ENCODE results near the gene ASL. TPM values are rescaled to one million over a fixed set of nuclear protein-coding genes. Genes with fewer than 3 reads are reported as not detected.

The ASL gene
- total and polyA plus RNA-seq, 12 donors = 12.0 to 32.1 (median 25.3) TPM

- intact Hi-C loops (cut with DNase I) = no loop called here
- no peak overlapping the region for H3K4me3 ChIP-seq
- WGBS, 4 donors = 79 to 95% (median 81%) methylated on average over 4 to 6 of the region's 6 CpGs
- H3K9me3 ChIP-seq (replicated peaks in 1 of 3) = no peaks in the 10 kb centered on the region
- no peaks in the 10 kb centered on the region for H3K36me3 ChIP-seq (replicated peaks in 1 of 2)
- DNase-seq = no peak
- no peaks in the 10 kb centered on the region for H3K27me3 ChIP-seq
- TF ChIP-seq CTCF (IDR thresholded peaks at IDR 0.05) = no peak
- TF ChIP-seq POLR2A (IDR thresholded peaks at IDR 0.05) = no peak
- H3K4me1 ChIP-seq (replicated peaks in 1 of 2) = no peaks in the 10 kb centered on the region
- H3K27ac ChIP-seq = no peak overlapping the region
Observed at GRCh38 chr7:66054063-66054462, 21.6 kb upstream of the ASL start.

GRCh38 chr7:66055321-66055956 is 20.2 kb upstream of the ASL start:
- no peaks in the 10 kb centered on the region for H3K27me3 ChIP-seq
- WGBS, 4 donors = 81 to 86% (median 82%) methylated on average over 9 of the region's 9 CpGs
- intact Hi-C loops (cut with DNase I) = no loop called here
- no peaks in the 10 kb centered on the region for H3K36me3 ChIP-seq (replicated peaks in 1 of 2)
- H3K4me3 ChIP-seq = no peak overlapping the region
- DNase-seq = peak in 2 of 7 donors; percentile 16 to 39
- TF ChIP-seq CTCF (IDR thresholded peaks at IDR 0.05) = no peak
- H3K27ac ChIP-seq = no peak overlapping the region
- no peaks in the 10 kb centered on the region for H3K9me3 ChIP-seq (replicated peaks in 1 of 3)
- H3K4me1 ChIP-seq (replicated peaks in 1 of 2) = no peaks in the 10 kb centered on the region

GRCh38 chr7:66060796-66061195 is 14.8 kb upstream of the ASL start:
- Histone ChIP-seq H3K4me1 (replicated peaks in 1 of 2) (no peaks in the 10 kb centered on the region), H3K36me3 (replicated peaks in 1 of 2) (no peaks in the 10 kb centered on the region), H3K27me3 (no peaks in the 10 kb centered on the region), H3K9me3 (replicated peaks in 1 of 3) (no peaks in the 10 kb centered on the region), H3K4me3 (no peak overlapping the region), H3K27ac (no peak overlapping the region)
- TF ChIP-seq POLR2A (IDR thresholded peaks at IDR 0.05) = no peak
- TF ChIP-seq CTCF (IDR thresholded peaks at IDR 0.05) = no peak
- no peak for DNase-seq
- WGBS, 4 donors = 83 to 97% (median 93%) methylated on average over 1 of the region's 1 CpG
- intact Hi-C loops (cut with DNase I) = no loop called here

GRCh38 chr7:66069732-66070131 is 5.9 kb upstream of the ASL start:
- Histone ChIP-seq H3K4me1 (replicated peaks in 1 of 2) (no peaks in the 10 kb centered on the region), H3K4me3 (no peak overlapping the region), H3K9me3 (replicated peaks in 1 of 3) (no peaks in the 10 kb centered on the region), H3K27me3 (no peaks in the 10 kb centered on the region), H3K27ac (no peak overlapping the region), H3K36me3 (replicated peaks in 1 of 2) (no peaks in the 10 kb centered on the region)
- intact Hi-C loops (cut with DNase I) = no loop called here
- TF ChIP-seq POLR2A (IDR thresholded peaks at IDR 0.05) (no peak), CTCF (IDR thresholded peaks at IDR 0.05) (no peak)
- 81 to 93% (median 91%) methylated on average over 4 of the region's 4 CpGs for WGBS, 4 donors
- no peak for DNase-seq

Data from adrenal gland (tissue), 12 donors.